ENCODE results near the gene ZNF287.

Gene ZNF287

GRCh38 chr17:16507918-16508533, 61.0 kb downstream of the ZNF287 start:
- no peak overlapping the region for H3K4me3 ChIP-seq (replicated peaks in 1 of 2; ENCODE audit: low read depth in 2 of 2, low read length in 2 of 2)
- TF ChIP-seq CTCF (IDR thresholded peaks at IDR 0.05; ENCODE audit: low read depth, low read length) = no peak
- no peak for DNase-seq (ENCODE audit: low read depth in 2 of 2)

- H3K4me3 ChIP-seq (replicated peaks in 1 of 2; ENCODE audit: low read depth in 2 of 2, low read length in 2 of 2) = no peak overlapping the region
- peak; percentile 16 for TF ChIP-seq CTCF (IDR thresholded peaks at IDR 0.05; ENCODE audit: low read depth, low read length)
- DNase-seq (ENCODE audit: low read depth in 2 of 2) = no peak
Observed at GRCh38 chr17:16506188-16506587, 62.8 kb downstream of the ZNF287 start.

GRCh38 chr17:16504984-16505383, 64.0 kb downstream of the ZNF287 start:
- DNase-seq (ENCODE audit: low read depth in 2 of 2) = no peak
- H3K4me3 ChIP-seq (replicated peaks in 1 of 2; ENCODE audit: low read depth in 2 of 2, low read length in 2 of 2) = no peak overlapping the region
- no peak for TF ChIP-seq CTCF (IDR thresholded peaks at IDR 0.05; ENCODE audit: low read depth, low read length)
